ENCODE results near the gene LMNTD2.

The LMNTD2 gene

DNA sequence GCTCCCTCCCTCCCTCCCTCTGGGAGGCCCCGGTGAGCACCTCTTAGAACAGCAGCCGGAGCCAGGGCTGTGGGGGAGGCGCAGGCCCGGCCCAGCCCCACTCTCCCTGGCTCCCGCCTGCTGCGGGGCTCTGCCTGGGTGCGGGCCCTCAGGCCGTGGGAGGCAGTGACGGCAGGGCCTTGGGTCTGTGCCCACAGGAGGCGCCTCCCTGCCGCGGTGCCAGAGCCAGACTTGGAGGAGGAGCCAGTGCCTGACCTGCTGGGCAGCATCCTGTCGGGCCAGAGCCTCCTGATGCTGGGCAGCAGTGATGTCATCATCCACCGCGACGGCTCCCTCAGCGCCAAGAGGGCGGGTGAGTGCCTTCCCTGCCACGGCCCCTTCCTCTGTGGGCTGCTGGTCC, 45.7 kb upstream of the LMNTD2 start:
- TF ChIP-seq CTCF (IDR thresholded peaks at IDR 0.05): no peak
- no peak overlapping the region for H3K4me3 ChIP-seq
- H3K4me1 ChIP-seq: peaks cover 0 to 4% (median 0%) of the 10 kb centered on the region in 4 donors
- H3K9me3 ChIP-seq: no peaks in the 10 kb centered on the region
- H3K36me3 ChIP-seq: peaks cover 87 to 100% (median 98%) of the 10 kb centered on the region in 3 donors
- intact Hi-C loops (cut with DNase I; ENCODE audit: low total_unique reads): no loop called here
- no peak overlapping the region for H3K27ac ChIP-seq
- DNase-seq: no peak
- no peaks in the 10 kb centered on the region for H3K27me3 ChIP-seq

DNA sequence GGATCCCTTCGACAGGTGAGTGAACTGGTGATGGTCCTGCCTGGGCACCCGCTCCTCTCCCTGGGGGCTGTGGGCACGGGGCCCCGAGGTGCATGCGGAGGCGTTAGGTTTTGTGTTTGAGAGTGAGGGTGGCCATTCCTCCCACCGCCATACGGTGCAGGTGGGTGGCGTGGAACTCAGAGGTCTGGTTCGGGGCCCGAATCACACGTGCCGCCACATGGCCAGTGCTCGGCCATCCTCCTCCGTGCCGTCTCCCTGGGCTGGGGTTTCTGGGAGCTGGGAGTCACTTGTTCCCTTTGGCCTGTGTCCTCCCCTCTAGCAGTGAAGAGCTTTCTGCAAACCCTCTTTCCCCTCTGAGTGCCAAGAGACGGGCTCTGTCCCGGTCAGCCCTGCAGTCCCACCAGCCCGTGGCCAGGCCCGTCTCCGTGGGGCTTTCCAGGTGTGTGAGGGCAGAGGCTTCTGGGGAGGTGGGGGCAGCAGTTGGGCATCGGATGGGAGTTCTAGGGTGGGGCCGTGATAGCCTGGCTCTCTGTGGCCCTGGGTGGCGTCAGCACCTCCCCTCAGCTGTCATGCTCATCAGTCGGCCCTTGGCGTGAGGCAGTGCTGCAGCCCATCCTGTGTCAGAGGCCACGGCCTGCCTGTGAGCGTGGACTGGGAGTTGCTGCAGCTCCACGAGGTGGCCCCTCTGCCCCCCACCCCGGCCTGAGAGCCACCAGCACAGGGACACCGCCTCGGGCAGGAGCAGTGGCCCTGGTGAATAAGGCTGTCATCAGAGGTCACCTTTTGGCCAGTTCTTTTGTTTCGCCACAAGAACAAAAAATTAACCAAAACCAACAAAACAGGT, 45.0 kb upstream of the LMNTD2 start:
- Histone ChIP-seq H3K27me3 (no peaks in the 10 kb centered on the region), H3K4me3 (no peak overlapping the region), H3K4me1 (peaks cover 0 to 4% (median 0%) of the 10 kb centered on the region in 4 donors), H3K27ac (no peak overlapping the region), H3K36me3 (peaks cover 87 to 100% (median 98%) of the 10 kb centered on the region in 3 donors), H3K9me3 (no peaks in the 10 kb centered on the region)
- DNase-seq: no peak
- intact Hi-C loops (cut with DNase I; ENCODE audit: low total_unique reads): no loop called here
- TF ChIP-seq CTCF (IDR thresholded peaks at IDR 0.05): no peak

DNA sequence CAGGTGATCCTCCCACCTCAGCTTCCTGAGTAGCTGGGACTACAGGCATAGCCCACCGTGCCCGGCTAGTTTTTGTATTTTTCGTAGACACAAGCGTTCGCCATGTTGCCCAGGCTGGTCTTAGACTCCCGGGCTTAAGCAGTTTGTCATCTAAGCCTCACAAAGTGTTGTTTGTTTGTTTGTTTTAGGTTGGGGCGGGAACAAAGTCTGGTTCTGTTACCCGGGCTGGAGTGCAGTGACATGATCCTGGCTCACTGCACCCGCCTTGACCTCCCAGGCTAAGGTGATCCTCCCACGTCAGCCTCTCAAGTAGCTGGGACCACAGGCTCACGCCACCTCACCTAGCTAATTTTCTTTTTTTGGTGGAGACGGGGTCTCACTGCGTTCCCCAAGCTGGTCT, 42.6 kb upstream of the LMNTD2 start:
- TF ChIP-seq CTCF (IDR thresholded peaks at IDR 0.05): no peak
- no peak overlapping the region for H3K4me3 ChIP-seq
- no peaks in the 10 kb centered on the region for H3K9me3 ChIP-seq
- intact Hi-C loops (cut with DNase I; ENCODE audit: low total_unique reads): no loop called here
- no peaks in the 10 kb centered on the region for H3K27me3 ChIP-seq
- peaks cover 87 to 100% (median 94%) of the 10 kb centered on the region in 3 donors for H3K36me3 ChIP-seq
- DNase-seq: no peak
- H3K4me1 ChIP-seq: peaks cover 0 to 4% (median 0%) of the 10 kb centered on the region in 4 donors
- H3K27ac ChIP-seq: no peak overlapping the region

- Histone ChIP-seq H3K36me3 (peaks cover 84 to 100% (median 94%) of the 10 kb centered on the region in 3 donors), H3K27me3 (no peaks in the 10 kb centered on the region), H3K4me3 (no peak overlapping the region), H3K27ac (no peak overlapping the region), H3K4me1 (peaks cover 0 to 4% (median 0%) of the 10 kb centered on the region in 4 donors), H3K9me3 (no peaks in the 10 kb centered on the region)
- intact Hi-C loops (cut with DNase I; ENCODE audit: low total_unique reads): no loop called here
- no peak for DNase-seq
- TF ChIP-seq CTCF (IDR thresholded peaks at IDR 0.05): no peak
These were observed 41.2 kb upstream of the LMNTD2 start for GRCh38 chr11:601573-602245.

GRCh38 chr11:598005-598680, 37.6 kb upstream of the LMNTD2 start:
- H3K36me3 ChIP-seq: peaks cover 72 to 100% (median 93%) of the 10 kb centered on the region in 3 donors
- TF ChIP-seq CTCF (IDR thresholded peaks at IDR 0.05): no peak
- DNase-seq: no peak

More at GRCh38 chr11:598005-598680, 37.6 kb upstream of the LMNTD2 start:
- Histone ChIP-seq H3K4me1 (no peaks in the 10 kb centered on the region), H3K4me3 (no peak overlapping the region), H3K9me3 (no peaks in the 10 kb centered on the region), H3K27me3 (no peaks in the 10 kb centered on the region), H3K27ac (no peak overlapping the region)
- intact Hi-C loops (cut with DNase I; ENCODE audit: low total_unique reads): no loop called here

Data from tibial artery (tissue), 4 donors.